GM12878 (cell line): ENCODE measurements around the gene OTUD5. TPM values are rescaled to one million over a fixed set of nuclear protein-coding genes. Genes with fewer than 3 reads are reported as not detected.

ENCODE experiments used
- ATAC-seq: fragments of 200-7000 bp; cut with Tn5 transposase; 3 replicates; pipeline ENCODE4 v1.9.1; 2020; ENCODE audit warnings: mild to moderate bottlenecking, moderate library complexity
- BruUV-seq: library from RNA; stranded (reverse); fragments of 400-500 nt; replicated peaks from 2 replicates; lab custom pipeline; 2021; lab: Mats Ljungman, UMichigan
- CTCF ChIA-PET: fragments of 300-600 bp; sonication (Branson Sonifier 250); formaldehyde crosslinking; extraction: SDS; loops from one replicate; lab custom pipeline; 2021; ENCODE audit warnings: inconsistent platforms; lab: Yijun Ruan, JAX
- POLR2A ChIA-PET: fragments of 350-600 bp; formaldehyde crosslinking; extraction: SDS; loops from one replicate; lab custom pipeline; 2021; ENCODE audit warnings: inconsistent platforms; lab: Charles Lee
- RAD21 ChIA-PET: fragments of 300-600 bp; sonication (Branson Sonifier 250); formaldehyde crosslinking; loops from one replicate; lab custom pipeline; 2023; ENCODE audit warnings: antibody characterized with exemption; ENCODE audit not compliant: unreplicated experiment; lab: Charles Lee
- SMC1A ChIA-PET: fragments of 300-600 bp; sonication (Branson Sonifier 250); formaldehyde crosslinking; loops from one replicate; lab custom pipeline; 2023; ENCODE audit not compliant: unreplicated experiment, uncharacterized antibody; lab: Charles Lee
- DNase-seq: peaks from one replicate; pipeline ENCODE4 v3.0.0-alpha.2; 2011; ENCODE audit warnings: low read depth, low spot score
- FAIRE-seq: peaks from 3 replicates; lab custom pipeline; 2011; peaks lifted over from hg19 to GRCh38; lab: Jason Lieb, UNC
- H2AFZ ChIP-seq: 2 replicates; pipeline ENCODE4 v1.6.0; 2011; ENCODE audit warnings: low read depth, low read length, control low read depth; ENCODE audit not compliant: control insufficient read depth
- H3K27ac ChIP-seq: 2 replicates; pipeline ENCODE4 v1.5.1; 2011; ENCODE audit warnings: control low read depth; ENCODE audit not compliant: control insufficient read depth, insufficient read depth
- H3K27me3 ChIP-seq, 2 experiments: replicated peaks in 1 of 2; 2 replicates each; pipeline versions ENCODE4 v1.6.0 to v1.6.1; 2011; ENCODE audit warnings: low read length in 1 of 2; ENCODE audit not compliant: control insufficient read depth in 2 of 2, insufficient read depth in 2 of 2
- H3K36me3 ChIP-seq, 2 experiments: 2 replicates each; pipeline ENCODE4 v1.5.1; 2011; ENCODE audit warnings: low read length in 1 of 2; ENCODE audit not compliant: control insufficient read depth in 2 of 2, insufficient read depth in 2 of 2
- H3K4me1 ChIP-seq: 2 replicates; pipeline ENCODE4 v1.6.1; 2011; ENCODE audit warnings: mild to moderate bottlenecking, low read length, moderate library complexity, mixed read lengths; ENCODE audit not compliant: control insufficient read depth, insufficient read depth
- H3K4me2 ChIP-seq: 2 replicates; pipeline ENCODE4 v1.6.0; 2011; ENCODE audit warnings: control low read depth; ENCODE audit not compliant: control insufficient read depth, insufficient read depth
- H3K4me3 ChIP-seq: fragments of 200-600 bp; sonication (generic); 2 replicates; pipeline ENCODE4 v1.5.1; 2016
- H3K79me2 ChIP-seq: 2 replicates; pipeline ENCODE4 v1.6.0; 2011; ENCODE audit warnings: low read length; ENCODE audit not compliant: control insufficient read depth, insufficient read depth
- H3K9ac ChIP-seq: 2 replicates; pipeline ENCODE4 v1.8.0; 2011; ENCODE audit warnings: low read length, control low read depth, mixed read lengths; ENCODE audit not compliant: control insufficient read depth, insufficient read depth
- H3K9me3 ChIP-seq: replicated peaks from 3 replicates; pipeline ENCODE4 v1.5.1; 2011; ENCODE audit warnings: mild to moderate bottlenecking, low read length; ENCODE audit not compliant: control insufficient read depth, insufficient read depth
- H4K20me1 ChIP-seq: 2 replicates; pipeline ENCODE4 v1.6.0; 2011; ENCODE audit not compliant: control insufficient read depth, insufficient read depth
- FOXM1 ChIP-seq: IDR thresholded peaks from 2 replicates; pipeline ENCODE4 v1.6.1; 2012; ENCODE audit warnings: low read depth, mild to moderate bottlenecking, inconsistent platforms, low read length, moderate library complexity
- HCFC1 ChIP-seq: fragments of 150-350 bp; IDR thresholded peaks from 2 replicates; pipeline ENCODE4 v1.6.1; 2014; ENCODE audit warnings: low read length
- MYC ChIP-seq: IDR thresholded peaks from 2 replicates; pipeline ENCODE4 v1.6.1; 2011; ENCODE audit warnings: mild to moderate bottlenecking, low read length, moderate library complexity, inconsistent platforms; ENCODE audit not compliant: insufficient read depth, insufficient replicate concordance, insufficient read length, severe bottlenecking
- SMARCA5 ChIP-seq: fragments of 450-650 bp; IDR thresholded peaks from 2 replicates; pipeline ENCODE4 v1.6.1; 2017; ENCODE audit warnings: mild to moderate bottlenecking
- SPI1 ChIP-seq: IDR thresholded peaks from 2 replicates; pipeline ENCODE4 v1.6.1; 2011; ENCODE audit warnings: low read depth, mild to moderate bottlenecking, low read length, moderate library complexity, borderline replicate concordance; ENCODE audit not compliant: insufficient read depth
- TARDBP ChIP-seq: IDR thresholded peaks from 2 replicates; pipeline ENCODE4 v1.6.1; 2016; ENCODE audit warnings: borderline replicate concordance
- WGBS: methylation state at CpG from one replicate; pipeline ENCODE4 v1.1.6; 2016; ENCODE audit warnings: low lambda C conversion rate; ENCODE audit not compliant: insufficient replicate concordance, insufficient coverage; ENCODE audit errors: missing lambda C conversion rate; 5-methylcytosine and 5-hydroxymethylcytosine counted together
- in situ Hi-C: fragments of 300-500 bp; cut with MboI; formaldehyde crosslinking; loops from 9 replicates; pipeline ENCODE4 v1.14.3; 2018; ENCODE audit warnings: mixed read lengths
- intact Hi-C: fragments of 100-400 bp; cut with micrococcal nuclease; formaldehyde crosslinking; loops from one replicate; pipeline ENCODE4 v1.14.2; 2022; ENCODE audit not compliant: unreplicated experiment
- polyA plus RNA-seq, 11 experiments: library from polyadenylated mRNA; depleted of rRNA in 4 of 11; unstranded in 6 of 11; stranded (reverse) in 5 of 11; fragments of >200 nt; fragmentation: Nextera tagmentation in 4 of 11; fragmentation: Illumina TruSeq in 1 of 11; extraction: Ambion mirVana in 4 of 11; extraction: Trizol in 1 of 11; gene quantifications; 1 replicate in 1 of 11; 2 replicates in 10 of 11; pipeline versions ENCODE4 v1.2.1 to v1.2.3, GENCODE V29; 2011 to 2016; ENCODE audit warnings: inconsistent platforms in 2 of 11, missing spikeins in 2 of 11, low read depth in 1 of 11
- total RNA-seq, 4 experiments: library from RNA; depleted of rRNA in 3 of 4; stranded (reverse); fragments of >200 nt in 3 of 4; fragmentation: Illumina TruSeq in 1 of 4; extraction: Trizol in 1 of 4; gene quantifications; 2 replicates each; pipeline versions ENCODE4 v1.2.1 to v1.2.3, GENCODE V29; 2013 to 2021
- TF ChIP-seq, protein P1 (sequence below): fragments of 450-650 bp; formaldehyde crosslinking; IDR thresholded peaks from 2 replicates; pipeline ENCODE4 v1.5.0; 2022; ENCODE audit warnings: mild to moderate bottlenecking, missing genetic modification characterization
- TF ChIP-seq, protein P2 (sequence below), 3 experiments: IDR thresholded peaks in 2 of 3; conservative IDR thresholded peaks in 1 of 3; 2 replicates each; pipeline ENCODE4 v1.5.1; 2011; ENCODE audit warnings: low read depth in 3 of 3, low read length in 3 of 3, mild to moderate bottlenecking in 3 of 3, control low read depth in 2 of 3, moderate library complexity in 2 of 3, inconsistent platforms in 1 of 3, mixed read lengths in 1 of 3; ENCODE audit not compliant: control insufficient read depth in 2 of 3, insufficient read depth in 1 of 3; ENCODE audit errors: extremely low read depth in 1 of 3

OTUD5 gene
- total and polyA plus RNA-seq, 10 of the 15 experiments (the other 5 are each of a cell fraction or from before 2014, with no cell fraction given) = 2.0 to 50.3 (median 22.7) TPM

DNA sequence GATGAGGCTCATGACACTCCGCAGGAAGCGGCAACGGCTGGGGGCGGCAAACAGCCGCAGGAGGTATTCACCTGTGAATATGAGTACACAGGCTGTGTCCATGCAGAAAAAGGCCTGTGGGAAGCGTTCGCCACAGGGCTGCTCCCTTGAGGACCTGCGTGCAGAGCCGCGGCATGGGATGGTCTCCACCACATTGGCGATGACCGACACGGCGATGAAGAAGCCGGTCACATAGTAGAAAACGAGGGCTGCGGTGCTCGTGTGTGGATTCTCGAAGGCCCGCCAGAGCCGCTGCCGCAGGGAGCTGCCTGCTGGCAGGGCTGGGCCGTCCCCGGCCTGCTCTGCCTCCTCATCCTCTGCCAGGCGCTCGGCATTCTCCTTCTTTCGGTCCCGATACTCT, 12.1 kb upstream of the OTUD5 start:
- no peak overlapping the region for H3K4me3 ChIP-seq
- in situ Hi-C loops (loop anchor here (5.0 kb wide), 1 partner anchor 73 kb away; the partner anchor contains the start of gene TFE3), intact Hi-C loops (no loop called here)
- no peaks in the 10 kb centered on the region for H3K27me3 ChIP-seq
- ChIA-PET SMC1A (no interaction called here), POLR2A (no interaction called here), RAD21 (interaction anchor here (1.4 kb wide), 1 partner anchor 11 kb away, joined by 3 read pairs; no protein-coding TSS in a partner anchor), CTCF (no interaction called here)
- 95% methylated on average over 27 of the region's 28 CpGs for WGBS
- no peak overlapping the region for H3K4me2 ChIP-seq
- FAIRE-seq (no peak), ATAC-seq (no peak), DNase-seq (no peak)
- BruUV-seq = no TSS peak
- H3K36me3 ChIP-seq = no peaks in the 10 kb centered on the region; a peak in 2 of 4 replicates
- TF ChIP-seq HCFC1 (no peak), SMARCA5 (no peak), FOXM1 (no peak), MYC (no peak), SPI1 (no peak), TARDBP (no peak)
- TF ChIP-seq, protein P1, sequence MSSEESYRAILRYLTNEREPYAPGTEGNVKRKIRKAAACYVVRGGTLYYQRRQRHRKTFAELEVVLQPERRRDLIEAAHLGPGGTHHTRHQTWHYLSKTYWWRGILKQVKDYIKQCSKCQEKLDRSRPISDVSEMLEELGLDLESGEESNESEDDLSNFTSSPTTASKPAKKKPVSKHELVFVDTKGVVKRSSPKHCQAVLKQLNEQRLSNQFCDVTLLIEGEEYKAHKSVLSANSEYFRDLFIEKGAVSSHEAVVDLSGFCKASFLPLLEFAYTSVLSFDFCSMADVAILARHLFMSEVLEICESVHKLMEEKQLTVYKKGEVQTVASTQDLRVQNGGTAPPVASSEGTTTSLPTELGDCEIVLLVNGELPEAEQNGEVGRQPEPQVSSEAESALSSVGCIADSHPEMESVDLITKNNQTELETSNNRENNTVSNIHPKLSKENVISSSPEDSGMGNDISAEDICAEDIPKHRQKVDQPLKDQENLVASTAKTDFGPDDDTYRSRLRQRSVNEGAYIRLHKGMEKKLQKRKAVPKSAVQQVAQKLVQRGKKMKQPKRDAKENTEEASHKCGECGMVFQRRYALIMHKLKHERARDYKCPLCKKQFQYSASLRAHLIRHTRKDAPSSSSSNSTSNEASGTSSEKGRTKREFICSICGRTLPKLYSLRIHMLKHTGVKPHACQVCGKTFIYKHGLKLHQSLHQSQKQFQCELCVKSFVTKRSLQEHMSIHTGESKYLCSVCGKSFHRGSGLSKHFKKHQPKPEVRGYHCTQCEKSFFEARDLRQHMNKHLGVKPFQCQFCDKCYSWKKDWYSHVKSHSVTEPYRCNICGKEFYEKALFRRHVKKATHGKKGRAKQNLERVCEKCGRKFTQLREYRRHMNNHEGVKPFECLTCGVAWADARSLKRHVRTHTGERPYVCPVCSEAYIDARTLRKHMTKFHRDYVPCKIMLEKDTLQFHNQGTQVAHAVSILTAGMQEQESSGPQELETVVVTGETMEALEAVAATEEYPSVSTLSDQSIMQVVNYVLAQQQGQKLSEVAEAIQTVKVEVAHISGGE (CRISPR knock-in tag) = no peak
- TF ChIP-seq, protein P2, sequence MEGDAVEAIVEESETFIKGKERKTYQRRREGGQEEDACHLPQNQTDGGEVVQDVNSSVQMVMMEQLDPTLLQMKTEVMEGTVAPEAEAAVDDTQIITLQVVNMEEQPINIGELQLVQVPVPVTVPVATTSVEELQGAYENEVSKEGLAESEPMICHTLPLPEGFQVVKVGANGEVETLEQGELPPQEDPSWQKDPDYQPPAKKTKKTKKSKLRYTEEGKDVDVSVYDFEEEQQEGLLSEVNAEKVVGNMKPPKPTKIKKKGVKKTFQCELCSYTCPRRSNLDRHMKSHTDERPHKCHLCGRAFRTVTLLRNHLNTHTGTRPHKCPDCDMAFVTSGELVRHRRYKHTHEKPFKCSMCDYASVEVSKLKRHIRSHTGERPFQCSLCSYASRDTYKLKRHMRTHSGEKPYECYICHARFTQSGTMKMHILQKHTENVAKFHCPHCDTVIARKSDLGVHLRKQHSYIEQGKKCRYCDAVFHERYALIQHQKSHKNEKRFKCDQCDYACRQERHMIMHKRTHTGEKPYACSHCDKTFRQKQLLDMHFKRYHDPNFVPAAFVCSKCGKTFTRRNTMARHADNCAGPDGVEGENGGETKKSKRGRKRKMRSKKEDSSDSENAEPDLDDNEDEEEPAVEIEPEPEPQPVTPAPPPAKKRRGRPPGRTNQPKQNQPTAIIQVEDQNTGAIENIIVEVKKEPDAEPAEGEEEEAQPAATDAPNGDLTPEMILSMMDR (IDR thresholded peaks at IDR 0.05 in 2 of 3, conservative IDR thresholded peaks at IDR 0.05 in 1 of 3; ENCODE audit: control insufficient read depth in 2 of 3, extremely low read depth in 1 of 3, insufficient read depth in 1 of 3, low read depth in 3 of 3, low read length in 3 of 3) = no peak
- no peak overlapping the region for H3K9ac ChIP-seq
- no peaks in the 10 kb centered on the region; the same call in 2 of the 3 replicates for H3K9me3 ChIP-seq
- peaks cover 5% of the 10 kb centered on the region for H3K4me1 ChIP-seq
- H2AFZ ChIP-seq = no peak overlapping the region
- H3K79me2 ChIP-seq = no peaks in the 10 kb centered on the region
- no peaks in the 10 kb centered on the region for H4K20me1 ChIP-seq
- no peak overlapping the region for H3K27ac ChIP-seq
